GM18508 (cell line): ENCODE data around the gene TRAF7.

Experiments
- ATAC-seq: cut with Tn5 transposase; IDR thresholded peaks from one replicate; pipeline ENCODE4 v1.9.1; 2021; ENCODE audit warnings: moderate number of reproducible peaks; ENCODE audit not compliant: insufficient read depth, unreplicated experiment

Gene TRAF7

GRCh38 chr16:2145843-2146242, 9.7 kb upstream of the TRAF7 start:
- ATAC-seq: no peak

- no peak for ATAC-seq
Observed at GRCh38 chr16:2147378-2147777, 8.2 kb upstream of the TRAF7 start.

GRCh38 chr16:2147981-2148671, 7.5 kb upstream of the TRAF7 start, which contains the start of gene RAB26:
TSS of gene RAB26 (plus strand) at chr16:2148625. CDS start at chr16:2148784, 159 bp downstream.
- no peak for ATAC-seq

- ATAC-seq: no peak
Observed at GRCh38 chr16:2148714-2149629, 6.6 kb upstream of the TRAF7 start.

DNA sequence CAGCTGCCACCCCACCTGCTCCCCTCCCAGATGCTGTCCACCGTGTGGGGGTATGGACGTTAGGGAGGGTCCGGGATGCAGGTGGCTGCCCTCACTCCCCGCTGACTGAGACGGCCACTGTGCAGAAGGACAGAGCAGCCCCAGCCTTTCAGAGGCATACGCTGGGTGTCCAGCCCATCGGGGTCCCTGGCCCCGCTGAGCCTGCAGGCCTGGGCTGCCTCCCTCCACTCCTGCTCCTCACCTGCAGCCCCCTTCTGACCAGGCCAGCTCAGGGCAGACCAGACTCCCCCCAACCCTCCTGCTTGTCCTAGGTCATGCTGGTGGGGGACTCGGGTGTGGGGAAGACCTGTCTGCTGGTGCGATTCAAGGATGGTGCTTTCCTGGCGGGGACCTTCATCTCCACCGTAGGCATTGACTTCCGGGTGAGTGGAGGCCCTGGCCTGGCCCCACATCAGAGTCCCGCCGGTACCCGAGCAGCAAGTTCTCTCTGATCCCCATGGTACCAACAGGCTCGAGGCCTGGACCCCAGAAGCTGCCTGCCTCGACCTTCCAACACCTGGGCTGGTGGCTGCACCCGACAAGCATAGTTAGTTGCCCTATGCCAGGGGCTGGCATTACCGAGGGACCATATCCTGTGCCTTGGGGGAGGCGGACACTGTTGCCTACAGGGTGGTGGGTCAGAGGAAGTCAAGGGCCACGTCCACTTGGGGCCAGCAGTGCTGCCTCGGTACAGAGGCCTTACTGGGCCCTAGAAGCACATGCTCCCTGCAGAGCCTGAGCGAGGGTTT, 5.8 kb upstream of the TRAF7 start:
- ATAC-seq: no peak

- no peak for ATAC-seq
Observed at GRCh38 chr16:2150418-2151187, 5.0 kb upstream of the TRAF7 start.

GRCh38 chr16:2151188-2152091, 4.1 kb upstream of the TRAF7 start:
- ATAC-seq: no peak

GRCh38 chr16:2152695-2153506, 2.7 kb upstream of the TRAF7 start:
- no peak for ATAC-seq

GRCh38 chr16:2154533-2155090, 970 bp upstream of the TRAF7 start:
- ATAC-seq: no peak

DNA sequence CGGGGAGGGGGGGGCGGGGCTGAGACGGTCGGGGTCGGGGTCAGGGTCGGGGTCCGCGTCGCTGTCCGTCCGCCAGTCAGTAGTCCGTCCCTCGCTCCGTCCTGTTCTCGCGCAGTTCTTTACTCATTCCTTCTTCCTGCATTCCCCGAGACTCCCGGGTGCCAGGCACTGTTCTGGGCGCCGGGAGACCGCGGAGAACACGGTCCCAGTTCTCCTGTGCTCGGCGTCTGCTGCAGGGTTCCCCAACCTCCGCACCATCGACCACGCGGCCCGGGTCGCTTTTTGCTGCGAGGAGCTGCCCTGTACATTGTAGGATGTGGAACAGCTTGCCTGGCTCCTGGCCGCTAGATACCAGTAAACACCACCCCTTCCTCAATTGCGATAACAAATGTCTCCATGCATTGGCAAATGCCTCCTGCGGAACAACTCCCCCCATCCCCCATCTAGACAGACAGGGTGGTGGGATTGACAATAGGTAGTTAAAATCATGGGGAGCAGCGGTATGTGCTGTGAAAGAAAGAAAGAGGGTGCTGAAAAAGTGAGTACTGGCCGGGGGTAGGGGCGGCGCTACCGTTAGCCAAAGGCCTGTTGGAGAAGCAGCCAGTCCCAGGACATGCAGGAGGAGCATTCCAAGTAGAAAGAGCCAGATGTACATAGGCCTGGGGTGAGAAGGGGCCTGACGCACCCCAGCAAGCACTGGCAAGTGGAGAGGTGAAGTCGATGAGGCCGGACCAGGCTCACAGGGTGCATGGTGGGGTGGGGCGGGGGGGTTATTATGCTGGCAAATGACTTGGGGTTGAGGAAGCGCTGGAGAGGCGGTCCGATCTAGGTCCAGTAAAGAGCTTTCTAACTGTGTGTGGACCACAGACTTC, 631 bp downstream of the TRAF7 start:
- no peak for ATAC-seq

DNA sequence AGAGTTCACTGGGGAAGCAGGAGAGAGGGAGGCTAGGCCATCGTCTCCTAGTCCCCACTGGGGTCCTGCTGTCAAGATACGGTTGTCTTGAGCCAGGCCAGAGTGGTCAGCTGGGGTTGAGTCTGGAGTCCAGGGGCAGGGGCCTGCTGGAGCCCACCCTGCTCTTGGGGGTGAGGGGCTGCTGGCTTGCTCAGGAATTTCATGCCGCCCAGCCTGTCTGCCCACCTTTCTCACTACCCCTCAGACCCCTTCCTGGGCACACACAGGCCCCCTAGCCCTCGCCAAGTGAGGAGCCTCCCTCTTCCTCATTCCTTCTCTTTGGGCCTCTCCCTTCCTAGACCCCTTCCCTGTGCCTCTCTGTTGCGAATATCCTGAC, 1.3 kb downstream of the TRAF7 start:
- ATAC-seq: no peak

DNA sequence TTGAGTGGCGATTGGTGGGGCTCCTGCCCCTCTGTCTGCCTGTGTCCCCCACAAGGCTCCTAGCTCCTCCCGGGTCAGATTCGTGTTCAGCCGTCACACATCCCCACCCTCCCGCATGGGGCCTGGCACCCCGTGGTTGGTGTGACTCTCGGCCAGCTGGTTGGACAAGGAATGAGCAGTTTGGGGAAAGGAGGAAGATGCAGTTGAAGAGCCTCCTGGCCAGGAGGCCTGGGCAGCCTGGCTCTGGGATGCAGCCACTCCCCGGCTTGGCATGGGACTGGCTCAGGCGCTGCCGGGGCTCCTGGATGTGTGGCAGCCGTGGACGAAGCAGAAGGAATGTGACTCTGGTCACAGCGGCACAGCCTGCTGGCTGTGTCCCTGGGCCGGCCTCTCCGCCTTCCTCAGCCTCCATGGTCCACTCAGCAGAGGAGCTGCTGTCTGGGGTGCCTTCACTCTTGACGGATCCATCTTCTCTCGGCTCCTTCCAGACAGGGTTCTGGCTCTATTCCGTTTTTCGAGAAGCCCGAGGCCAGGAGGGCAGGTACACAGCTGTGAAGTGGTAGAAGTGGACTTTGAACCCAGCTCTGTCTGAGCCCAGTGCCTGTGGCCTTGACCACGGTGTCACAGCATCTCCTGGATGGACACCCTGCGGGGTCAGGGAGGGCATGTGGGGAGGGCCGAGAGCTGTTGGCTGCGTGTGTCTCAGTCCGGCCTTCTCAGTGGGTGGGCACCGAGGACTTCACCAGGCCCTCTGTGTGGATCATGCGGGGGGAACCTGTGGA, 2.1 kb downstream of the TRAF7 start:
- ATAC-seq: no peak

DNA sequence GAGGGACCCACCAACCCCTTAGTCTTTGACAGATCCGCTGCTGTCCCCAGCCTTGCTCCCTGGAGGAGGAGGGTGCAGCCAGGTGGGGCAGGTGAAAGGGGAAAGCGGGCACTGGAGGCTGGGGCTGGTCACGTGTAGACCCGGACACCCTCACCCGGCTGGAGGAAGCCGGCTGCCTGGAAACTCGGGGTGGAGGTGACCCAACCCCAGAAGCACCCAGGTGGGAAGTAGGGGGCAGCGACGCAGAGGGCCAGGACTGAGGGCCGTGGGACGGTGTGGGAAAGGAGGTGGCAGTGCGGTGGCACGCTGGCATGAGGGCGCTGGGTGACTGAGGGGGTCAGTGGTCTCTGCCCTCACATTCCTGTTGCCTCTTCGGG, 2.7 kb downstream of the TRAF7 start:
- ATAC-seq: no peak

GRCh38 chr16:2159175-2159838, 3.7 kb downstream of the TRAF7 start:
- no peak for ATAC-seq

GRCh38 chr16:2160915-2161551, 5.5 kb downstream of the TRAF7 start:
- no peak for ATAC-seq
